Natural killer cell (primary cell): ENCODE data around the gene CREM. TPM values are rescaled to one million over a fixed set of nuclear protein-coding genes. Genes with fewer than 3 reads are reported as not detected.
A peak's percentile ranks its signal among the peaks of the same experiment; 100 is the strongest.

Experiments used
- ATAC-seq, 3 donors: fragments of 150-1000 bp in 2 of 3; fragments of 200-7000 bp in 1 of 3; cut with Tn5 transposase; 1 replicate in 1 of 3; 2 replicates in 2 of 3; pipeline ENCODE4 v1.10.0; 2021; ENCODE audit warnings: mild to moderate bottlenecking in 2 of 3, moderate library complexity in 2 of 3
- DNase-seq, 2 donors: peaks; one replicate each; pipeline versions ENCODE4 v3.0.0 to v3.0.0-alpha.2; 2013 to 2021; ENCODE audit warnings: mixed read lengths in 1 of 2
- H3K27ac ChIP-seq: one replicate; pipeline ENCODE4 v1.5.1; 2013; ENCODE audit warnings: mild to moderate bottlenecking, low read length
- H3K27me3 ChIP-seq: one replicate; pipeline ENCODE4 v1.6.1; 2013; ENCODE audit warnings: low read length; ENCODE audit not compliant: control insufficient read depth, insufficient read depth
- H3K36me3 ChIP-seq: one replicate; pipeline ENCODE4 v1.6.1; 2013; ENCODE audit warnings: low read length; ENCODE audit not compliant: control insufficient read depth, insufficient read depth
- H3K4me1 ChIP-seq: one replicate; pipeline ENCODE4 v1.6.1; 2013; ENCODE audit warnings: low read length; ENCODE audit not compliant: control insufficient read depth, insufficient read depth
- H3K4me3 ChIP-seq: one replicate; pipeline ENCODE4 v1.5.1; 2013; ENCODE audit warnings: low read length
- H3K9me3 ChIP-seq: one replicate; pipeline ENCODE4 v1.6.1; 2013; ENCODE audit warnings: low read length; ENCODE audit not compliant: control insufficient read depth, insufficient read depth
- H3K27ac Mint-ChIP-seq, 2 donors: one replicate each; pipeline ENCODE4 v1.8.0; 2022; ENCODE audit warnings: mild to moderate bottlenecking in 2 of 2, mixed read lengths in 2 of 2, moderate library complexity in 1 of 2
- H3K27me3 Mint-ChIP-seq, 2 donors: one replicate each; pipeline ENCODE4 v1.8.0; 2022; ENCODE audit warnings: low read depth in 2 of 2, mixed read lengths in 2 of 2
- H3K36me3 Mint-ChIP-seq: one replicate; pipeline ENCODE4 v1.8.0; 2022; ENCODE audit warnings: mixed read lengths
- H3K4me1 Mint-ChIP-seq, 2 donors: one replicate each; pipeline ENCODE4 v1.8.0; 2022; ENCODE audit warnings: mixed read lengths in 2 of 2
- H3K4me3 Mint-ChIP-seq: one replicate; pipeline ENCODE4 v1.8.0; 2022; ENCODE audit warnings: mild to moderate bottlenecking, moderate library complexity, mixed read lengths
- H3K9me3 Mint-ChIP-seq, 2 donors: one replicate each; pipeline ENCODE4 v1.8.0; 2022; ENCODE audit warnings: mixed read lengths in 2 of 2
- WGBS: methylation state at CpG from one replicate; pipeline ENCODE4 v1.1.7; 2013; ENCODE audit warnings: missing lambda C conversion rate; ENCODE audit not compliant: insufficient coverage; 5-methylcytosine and 5-hydroxymethylcytosine counted together
- intact Hi-C: fragments of 100-400 bp; cut with micrococcal nuclease; formaldehyde crosslinking; loops from one replicate; pipeline ENCODE4 v1.14.2; 2022
- total RNA-seq, 4 donors: library from RNA; stranded (reverse); fragments of 120-200 nt in 1 of 4; gene quantifications; one replicate each; pipeline versions ENCODE4 v1.2.3 to v1.2.4, GENCODE V29; 2013 to 2022
- TF ChIP-seq, protein P1 (sequence below): fragments of 200-600 bp; IDR thresholded peaks from one replicate; pipeline ENCODE4 v1.8.0; 2022; ENCODE audit warnings: antibody characterized with exemption

The CREM gene
- total RNA-seq, 3 donors from 2014 or later (not counting 1 experiment from before 2014, with no cell fraction given), result 48.0 to 64.3 (median 54.6) TPM

DNA sequence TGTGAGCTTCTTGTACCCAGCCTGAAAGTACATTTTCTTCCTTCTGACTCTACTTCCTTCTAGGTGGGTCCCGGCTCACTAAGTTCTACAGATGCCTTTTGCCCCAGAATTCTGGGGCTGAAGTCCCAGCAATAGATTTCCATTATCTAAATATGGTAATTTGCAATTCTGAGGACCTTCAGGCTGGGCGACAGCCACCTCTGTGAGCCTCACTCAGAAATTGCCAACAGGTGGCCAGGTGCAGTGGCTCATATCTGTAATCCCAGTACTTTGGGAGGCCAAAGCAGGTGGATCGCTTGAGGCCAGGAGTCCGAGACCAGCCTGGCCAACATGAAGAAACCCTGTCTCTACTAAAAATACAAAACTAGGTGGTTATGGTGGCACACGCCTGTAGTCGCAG, 23.7 kb downstream of the CREM start:
- Mint-ChIP-seq H3K27me3 (no peaks in the 10 kb centered on the region), H3K27ac (peak overlapping the region; percentile 90 to 95), H3K9me3 (no peaks in the 10 kb centered on the region), H3K4me3 (peak overlapping the region; percentile 42), H3K36me3 (no peaks in the 10 kb centered on the region), H3K4me1 (peaks cover 22 to 24% of the 10 kb centered on the region in 2 donors)
- H3K4me3 ChIP-seq, result no peak overlapping the region
- H3K9me3 ChIP-seq, result no peaks in the 10 kb centered on the region
- TF ChIP-seq, protein P1, sequence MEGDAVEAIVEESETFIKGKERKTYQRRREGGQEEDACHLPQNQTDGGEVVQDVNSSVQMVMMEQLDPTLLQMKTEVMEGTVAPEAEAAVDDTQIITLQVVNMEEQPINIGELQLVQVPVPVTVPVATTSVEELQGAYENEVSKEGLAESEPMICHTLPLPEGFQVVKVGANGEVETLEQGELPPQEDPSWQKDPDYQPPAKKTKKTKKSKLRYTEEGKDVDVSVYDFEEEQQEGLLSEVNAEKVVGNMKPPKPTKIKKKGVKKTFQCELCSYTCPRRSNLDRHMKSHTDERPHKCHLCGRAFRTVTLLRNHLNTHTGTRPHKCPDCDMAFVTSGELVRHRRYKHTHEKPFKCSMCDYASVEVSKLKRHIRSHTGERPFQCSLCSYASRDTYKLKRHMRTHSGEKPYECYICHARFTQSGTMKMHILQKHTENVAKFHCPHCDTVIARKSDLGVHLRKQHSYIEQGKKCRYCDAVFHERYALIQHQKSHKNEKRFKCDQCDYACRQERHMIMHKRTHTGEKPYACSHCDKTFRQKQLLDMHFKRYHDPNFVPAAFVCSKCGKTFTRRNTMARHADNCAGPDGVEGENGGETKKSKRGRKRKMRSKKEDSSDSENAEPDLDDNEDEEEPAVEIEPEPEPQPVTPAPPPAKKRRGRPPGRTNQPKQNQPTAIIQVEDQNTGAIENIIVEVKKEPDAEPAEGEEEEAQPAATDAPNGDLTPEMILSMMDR, result no peak
- H3K27me3 ChIP-seq, result no peaks in the 10 kb centered on the region
- H3K36me3 ChIP-seq, result no peaks in the 10 kb centered on the region
- intact Hi-C loops, result no loop called here
- no peak for DNase-seq
- no peak for ATAC-seq
- peaks cover 17% of the 10 kb centered on the region for H3K4me1 ChIP-seq
- H3K27ac ChIP-seq, result peak overlapping the region; percentile 74
- WGBS, result 89% methylated on average over 6 of the region's 6 CpGs

GRCh38 chr10:35152992-35153391, 26.3 kb downstream of the CREM start:
- H3K4me1 ChIP-seq, result peaks cover 17% of the 10 kb centered on the region
- H3K27ac Mint-ChIP-seq, result no peak overlapping the region
- no peaks in the 10 kb centered on the region for H3K27me3 ChIP-seq
- TF ChIP-seq, protein P1, result no peak
- H3K36me3 Mint-ChIP-seq, result no peaks in the 10 kb centered on the region
- no peaks in the 10 kb centered on the region for H3K27me3 Mint-ChIP-seq
- H3K4me1 Mint-ChIP-seq, result peaks cover 22 to 24% of the 10 kb centered on the region in 2 donors
- 100% methylated on average over 3 of the region's 3 CpGs for WGBS
- H3K9me3 ChIP-seq, result no peaks in the 10 kb centered on the region
- no peaks in the 10 kb centered on the region for H3K9me3 Mint-ChIP-seq
- H3K4me3 Mint-ChIP-seq, result no peak overlapping the region
- ATAC-seq (no peak), DNase-seq (no peak)
- H3K36me3 ChIP-seq, result no peaks in the 10 kb centered on the region
- H3K4me3 ChIP-seq, result no peak overlapping the region
- intact Hi-C loops, result no loop called here
- no peak overlapping the region for H3K27ac ChIP-seq

- H3K9me3 ChIP-seq, result no peaks in the 10 kb centered on the region
- DNase-seq (no peak), ATAC-seq (no peak)
- Mint-ChIP-seq H3K36me3 (no peaks in the 10 kb centered on the region), H3K27ac (no peak overlapping the region), H3K4me3 (no peak overlapping the region), H3K27me3 (no peaks in the 10 kb centered on the region), H3K4me1 (peaks cover 20 to 23% of the 10 kb centered on the region in 2 donors), H3K9me3 (no peaks in the 10 kb centered on the region)
- H3K27me3 ChIP-seq, result no peaks in the 10 kb centered on the region
- WGBS, result 89% methylated on average over 4 of the region's 4 CpGs
- no peak overlapping the region for H3K27ac ChIP-seq
- intact Hi-C loops, result no loop called here
- H3K4me1 ChIP-seq, result peaks cover 17% of the 10 kb centered on the region
- no peaks in the 10 kb centered on the region for H3K36me3 ChIP-seq
- no peak overlapping the region for H3K4me3 ChIP-seq
- TF ChIP-seq, protein P1, result no peak
These were observed 27.1 kb downstream of the CREM start for GRCh38 chr10:35153716-35154115.

GRCh38 chr10:35160743-35161142, 34.1 kb downstream of the CREM start:
- H3K27me3 Mint-ChIP-seq, result no peaks in the 10 kb centered on the region
- H3K27ac Mint-ChIP-seq, result no peak overlapping the region
- no peak for DNase-seq
- no peak overlapping the region for H3K4me3 Mint-ChIP-seq
- no peak overlapping the region for H3K4me3 ChIP-seq
- H3K4me1 ChIP-seq, result no peaks in the 10 kb centered on the region
- WGBS, result no CpG with 5 or more reads among the region's 1 CpG
- no peaks in the 10 kb centered on the region for H3K36me3 ChIP-seq
- no peak for ATAC-seq
- no peaks in the 10 kb centered on the region for H3K36me3 Mint-ChIP-seq
- intact Hi-C loops, result no loop called here
- no peaks in the 10 kb centered on the region for H3K27me3 ChIP-seq
- H3K27ac ChIP-seq, result no peak overlapping the region
- TF ChIP-seq, protein P1, result no peak
- no peaks in the 10 kb centered on the region for H3K9me3 ChIP-seq
- H3K9me3 Mint-ChIP-seq, result no peaks in the 10 kb centered on the region
- no peaks in the 10 kb centered on the region for H3K4me1 Mint-ChIP-seq
